ENCODE data around the gene PHACTR3. TPM values are rescaled to one million over a fixed set of nuclear protein-coding genes. Genes with fewer than 3 reads are reported as not detected.

The PHACTR3 gene
- total and polyA plus RNA-seq, 2 experiments from 2014 or later = 0.45 to 0.61 TPM

GRCh38 chr20:59816146-59816738 lies 211.9 kb downstream of the PHACTR3 start:
- no peak overlapping the region for H3K27ac ChIP-seq (ENCODE audit: low read depth)
- ATAC-seq (no peak), DNase-seq (ENCODE audit: low spot score) (no peak)
- no peaks in the 10 kb centered on the region for H3F3A ChIP-seq (replicated peaks; ENCODE audit: low read depth)
- Mint-ChIP-seq H3K4me3 (no peak overlapping the region), H3K4me1 (no peaks in the 10 kb centered on the region; the same call in 2 of the 3 replicates), H3K9me3 (no peaks in the 10 kb centered on the region), H3K27ac (no peak overlapping the region; the same call in 1 of the 2 replicates), H3K27me3 (ENCODE audit: insufficient read depth, low read depth, poor library complexity) (peaks cover 16% of the 10 kb centered on the region), H3K36me3 (ENCODE audit: low read depth) (no peaks in the 10 kb centered on the region)
- no peaks in the 10 kb centered on the region for H3K27me3 ChIP-seq (ENCODE audit: insufficient read depth)
- no peak overlapping the region for H2AFZ ChIP-seq
- H3K4me2 ChIP-seq = no peak overlapping the region
- no peaks in the 10 kb centered on the region for H3K36me3 ChIP-seq (ENCODE audit: insufficient read depth)
- H3K4me1 ChIP-seq (ENCODE audit: insufficient read depth) = no peaks in the 10 kb centered on the region
- no peak overlapping the region for H3K4me3 ChIP-seq
- TF ChIP-seq REST (IDR thresholded peaks at IDR 0.05; ENCODE audit: unreplicated experiment) (no peak), POLR2AphosphoS5 (IDR thresholded peaks at IDR 0.05; ENCODE audit: low read depth) (no peak), ZNF114 (CRISPR knock-in tag; IDR thresholded peaks at IDR 0.05) (no peak), ETS1 (IDR thresholded peaks at IDR 0.05) (no peak), NANOG (IDR thresholded peaks at IDR 0.05; ENCODE audit: borderline replicate concordance) (no peak), ZNF331 (CRISPR knock-in tag; IDR thresholded peaks at IDR 0.05; ENCODE audit: low read depth) (no peak)
- no peaks in the 10 kb centered on the region for H4K20me1 ChIP-seq (replicated peaks; ENCODE audit: insufficient read depth)
- no peaks in the 10 kb centered on the region; the same call in 1 of the 2 replicates for H3K9me2 ChIP-seq (ENCODE audit: insufficient read depth)
- no peaks in the 10 kb centered on the region for H3K79me2 ChIP-seq (replicated peaks; ENCODE audit: insufficient read depth)

GRCh38 chr20:59817406-59817805 lies 213.1 kb downstream of the PHACTR3 start:
- DNase-seq (ENCODE audit: low spot score) = no peak
- TF ChIP-seq EZH2phosphoT487 (IDR thresholded peaks at IDR 0.05; ENCODE audit: unreplicated experiment) (no peak), CREB1 (CRISPR knock-in tag; IDR thresholded peaks at IDR 0.05; ENCODE audit: low read depth) (no peak), CTCF (conservative IDR thresholded peaks at IDR 0.05; ENCODE audit: low read depth in 2 of 2) (no peak), ZNF331 (CRISPR knock-in tag; IDR thresholded peaks at IDR 0.05; ENCODE audit: low read depth) (no peak), ETS1 (IDR thresholded peaks at IDR 0.05) (no peak), JUNB (IDR thresholded peaks at IDR 0.05; ENCODE audit: unreplicated experiment) (no peak)

More at GRCh38 chr20:59817406-59817805, 213.1 kb downstream of the PHACTR3 start:
- Mint-ChIP-seq H3K36me3 (ENCODE audit: low read depth) (no peaks in the 10 kb centered on the region), H3K27me3 (ENCODE audit: insufficient read depth, low read depth, poor library complexity) (peaks cover 17% of the 10 kb centered on the region), H3K9me3 (no peaks in the 10 kb centered on the region), H3K27ac (no peak overlapping the region), H3K4me3 (no peak overlapping the region), H3K4me1 (peaks cover 7% of the 10 kb centered on the region)
- Histone ChIP-seq H3K27me3 (ENCODE audit: insufficient read depth) (no peaks in the 10 kb centered on the region), H3F3A (replicated peaks; ENCODE audit: low read depth) (no peaks in the 10 kb centered on the region), H3K4me2 (no peak overlapping the region), H3K4me1 (ENCODE audit: insufficient read depth) (no peaks in the 10 kb centered on the region), H2AFZ (no peak overlapping the region), H3K36me3 (ENCODE audit: insufficient read depth) (no peaks in the 10 kb centered on the region), H3K27ac (ENCODE audit: low read depth) (no peak overlapping the region), H3K9me2 (ENCODE audit: insufficient read depth) (no peaks in the 10 kb centered on the region; the same call in 1 of the 2 replicates), H4K20me1 (replicated peaks; ENCODE audit: insufficient read depth) (no peaks in the 10 kb centered on the region), H3K4me3 (no peak overlapping the region), H3K79me2 (replicated peaks; ENCODE audit: insufficient read depth) (no peaks in the 10 kb centered on the region)
- no peak for ATAC-seq
